Inferior parietal cortex (tissue), 1 donor: ENCODE measurements around the gene FTCD.

Experiments used
- DNase-seq: peaks from one replicate; pipeline ENCODE4 v3.0.0-alpha.2; 2016; ENCODE audit errors: extremely low spot score

The FTCD gene

GRCh38 chr21:46124083-46124925 is 31.1 kb downstream of the FTCD start:
- no peak for DNase-seq

GRCh38 chr21:46122758-46123683 is 32.4 kb downstream of the FTCD start:
- no peak for DNase-seq

- DNase-seq = peak; percentile 8
Measured at GRCh38 chr21:46122237-46122671, 33.1 kb downstream of the FTCD start.

DNA sequence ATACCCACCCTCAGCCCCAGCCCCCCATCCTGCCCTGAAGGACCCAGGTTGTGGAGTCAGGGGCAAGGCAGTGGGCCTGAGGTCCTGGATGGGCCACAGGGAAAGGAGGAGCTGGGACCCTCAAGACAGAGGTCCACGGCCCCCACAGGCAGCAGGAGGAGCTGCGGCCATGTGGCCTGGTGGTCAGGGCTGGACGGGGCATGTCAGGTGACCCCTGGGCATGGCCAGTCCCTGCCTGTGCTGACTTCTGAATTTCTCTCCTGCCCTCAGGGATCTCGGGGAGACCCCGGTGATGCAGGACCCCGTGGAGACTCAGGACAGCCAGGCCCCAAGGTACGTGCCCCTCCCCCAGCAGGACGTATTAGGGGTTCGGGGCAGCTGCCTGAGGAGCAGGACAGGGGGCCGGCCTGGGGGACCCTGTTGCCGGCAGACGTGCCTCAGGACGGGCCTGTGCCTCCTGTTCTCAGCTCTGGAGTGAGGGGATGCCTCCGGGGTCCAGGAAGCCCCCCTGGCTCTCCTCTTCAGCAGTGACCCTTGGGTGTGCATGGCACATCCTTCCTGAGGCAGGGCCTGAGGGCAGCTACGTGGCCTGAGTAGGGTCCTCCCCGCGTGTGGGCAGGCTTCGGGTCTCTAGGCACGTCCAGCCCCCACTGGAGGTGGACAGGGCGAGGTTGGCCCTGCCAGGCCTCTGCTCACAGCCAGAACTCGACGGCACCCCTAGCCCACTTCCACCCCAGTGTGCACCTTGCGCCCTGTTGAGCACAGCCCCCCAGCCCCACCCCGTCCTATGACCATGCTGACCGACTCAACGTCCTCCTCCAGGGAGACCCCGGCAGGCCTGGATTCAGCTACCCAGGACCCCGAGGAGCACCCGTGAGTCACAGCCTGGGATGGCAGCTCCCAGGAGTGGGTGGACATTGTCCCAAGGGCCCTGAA is 33.8 kb downstream of the FTCD start:
- DNase-seq = no peak

GRCh38 chr21:46120301-46121285 is 34.8 kb downstream of the FTCD start:
- DNase-seq = no peak

DNA sequence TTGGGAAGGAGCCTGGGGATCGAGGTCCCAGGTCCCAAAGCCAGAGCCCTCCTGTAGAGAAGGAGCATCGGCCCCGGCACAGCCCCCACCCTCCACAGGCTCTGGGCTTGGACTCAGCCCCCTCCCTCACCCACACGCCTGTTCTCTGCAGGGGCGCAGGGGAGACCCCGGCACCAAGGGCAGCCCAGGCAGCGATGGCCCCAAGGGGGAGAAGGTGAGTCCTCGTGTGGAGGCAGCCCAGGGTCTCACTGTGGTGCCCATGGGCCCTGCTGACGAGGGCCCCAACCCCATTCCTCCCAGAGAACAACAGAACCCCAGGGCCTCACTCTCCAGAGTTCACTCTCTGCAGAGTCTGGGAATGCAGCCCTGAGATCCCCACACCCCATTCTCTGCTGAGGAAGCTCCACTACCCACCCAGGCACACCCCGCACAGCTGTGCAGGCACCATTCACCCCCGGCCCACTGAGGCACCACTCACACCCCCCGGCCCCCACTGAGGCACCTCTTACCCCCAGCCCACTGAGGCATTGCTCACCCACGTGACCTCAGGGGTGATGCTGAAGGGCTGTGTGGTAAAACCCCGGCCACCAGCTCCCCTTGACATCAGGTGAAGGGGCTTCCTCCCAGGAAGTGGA is 35.6 kb downstream of the FTCD start:
- no peak for DNase-seq

GRCh38 chr21:46119144-46119636 is 36.2 kb downstream of the FTCD start:
- DNase-seq = no peak

- DNase-seq = no peak
Measured at GRCh38 chr21:46118316-46119143, 36.8 kb downstream of the FTCD start.

DNA sequence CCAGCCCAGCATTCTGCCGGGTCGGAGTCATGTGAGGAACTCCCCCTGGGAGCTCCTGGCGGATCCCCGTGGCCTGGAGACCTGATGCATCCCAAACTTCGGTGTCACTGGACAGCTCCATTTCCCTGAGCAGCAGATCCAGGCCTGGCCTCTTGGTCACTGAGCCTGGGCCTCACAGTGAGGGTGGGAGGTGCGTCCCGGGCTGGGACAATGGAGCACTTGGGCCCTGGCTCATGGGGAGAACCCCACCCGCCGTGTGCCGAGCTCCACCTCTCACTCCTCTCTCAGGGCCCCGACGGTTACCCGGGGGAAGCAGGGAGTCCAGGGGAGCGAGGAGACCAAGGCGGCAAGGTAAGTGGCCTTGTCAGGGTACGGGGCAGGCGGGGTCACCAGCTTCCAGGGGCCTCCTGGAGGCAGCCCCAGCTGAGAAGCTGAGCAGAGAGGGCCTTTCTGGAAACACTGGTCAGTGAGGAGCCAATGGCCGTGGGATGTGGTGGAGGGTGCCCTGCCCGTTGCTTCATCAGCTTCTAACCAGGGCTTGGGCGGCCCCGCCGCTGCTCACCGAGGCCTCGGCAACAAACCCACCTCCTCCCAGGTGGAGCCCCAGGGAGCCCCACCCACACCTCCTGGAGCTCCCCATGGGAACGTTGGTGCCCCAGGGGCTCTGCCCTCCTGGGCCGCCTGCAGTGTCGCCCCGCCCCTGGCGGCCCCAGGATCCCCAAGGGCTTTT is 37.6 kb downstream of the FTCD start:
- DNase-seq = no peak

DNA sequence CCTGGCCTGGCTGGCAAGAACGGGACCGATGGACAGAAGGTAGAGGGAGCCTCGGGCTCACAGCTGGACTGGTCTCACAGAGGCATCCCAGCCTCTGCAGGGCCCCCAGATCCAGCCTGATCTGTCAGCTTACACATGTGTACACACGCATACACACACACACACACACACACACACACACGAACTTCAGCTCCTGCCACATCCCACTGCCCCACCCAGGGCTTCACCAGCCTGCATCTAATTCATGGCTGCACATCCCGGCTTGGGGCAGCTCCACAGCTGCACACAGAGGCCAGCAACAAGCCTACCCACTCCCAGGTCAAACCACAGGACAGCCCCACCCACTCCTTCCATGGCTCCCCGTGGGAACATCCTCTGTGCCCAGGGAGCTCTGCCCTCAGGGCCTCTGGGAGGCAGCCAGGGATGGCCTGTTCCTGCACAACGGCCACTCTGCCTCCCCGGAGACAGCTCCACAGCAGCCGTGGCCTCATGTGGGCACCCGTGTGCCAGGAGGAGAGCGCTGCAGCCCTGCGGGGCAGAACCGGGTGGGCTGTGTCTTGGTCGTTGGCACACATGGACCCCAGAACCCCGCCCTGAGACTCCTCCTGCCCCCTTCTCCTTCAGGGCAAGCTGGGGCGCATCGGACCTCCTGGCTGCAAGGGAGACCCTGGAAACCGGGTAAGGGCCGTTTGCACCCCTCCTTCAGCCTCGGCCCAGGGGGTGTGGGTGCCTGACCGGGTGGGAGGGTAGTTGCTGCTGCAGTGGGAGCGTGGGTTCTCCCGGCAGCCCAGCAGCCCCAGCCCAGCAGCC is 38.4 kb downstream of the FTCD start:
- no peak for DNase-seq

GRCh38 chr21:46116189-46116775 is 39.1 kb downstream of the FTCD start:
- no peak for DNase-seq

DNA sequence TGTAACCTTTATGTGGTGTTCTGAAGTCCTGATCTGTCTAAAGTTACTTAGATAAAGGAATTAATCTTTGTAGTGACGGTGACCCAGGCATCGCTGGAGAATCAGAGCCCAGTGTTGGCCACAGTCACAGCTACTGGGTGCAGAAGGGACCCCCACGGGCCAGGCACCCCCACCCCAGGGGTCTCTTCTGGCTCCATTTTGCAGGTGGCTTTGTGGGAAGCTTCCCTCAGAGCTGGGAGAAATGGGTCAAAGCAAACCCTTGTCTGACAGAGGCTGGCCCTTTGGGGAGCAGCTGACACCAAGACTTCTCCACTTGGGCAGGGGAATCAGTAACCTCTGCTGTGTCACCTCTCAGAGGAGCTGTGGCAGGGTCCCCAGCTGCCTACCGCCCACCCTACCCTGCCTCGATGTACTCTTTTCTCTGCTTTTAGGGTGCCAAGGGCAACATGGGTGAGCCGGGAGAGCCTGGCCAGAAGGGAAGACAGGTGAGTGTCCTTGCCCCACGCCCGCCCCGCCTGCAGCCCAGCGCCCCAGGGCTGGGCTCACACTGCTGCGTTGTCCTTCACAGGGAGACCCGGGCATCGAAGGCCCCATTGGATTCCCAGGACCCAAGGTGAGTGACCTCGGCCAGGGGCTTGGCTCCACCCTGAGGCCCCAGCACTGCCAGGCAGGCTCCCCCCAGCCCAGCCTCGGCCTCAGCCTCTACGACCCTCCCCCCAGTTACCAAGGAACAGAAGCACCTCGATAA is 39.8 kb downstream of the FTCD start:
- no peak for DNase-seq

- DNase-seq = no peak
Measured at GRCh38 chr21:46114963-46115362, 40.4 kb downstream of the FTCD start.

DNA sequence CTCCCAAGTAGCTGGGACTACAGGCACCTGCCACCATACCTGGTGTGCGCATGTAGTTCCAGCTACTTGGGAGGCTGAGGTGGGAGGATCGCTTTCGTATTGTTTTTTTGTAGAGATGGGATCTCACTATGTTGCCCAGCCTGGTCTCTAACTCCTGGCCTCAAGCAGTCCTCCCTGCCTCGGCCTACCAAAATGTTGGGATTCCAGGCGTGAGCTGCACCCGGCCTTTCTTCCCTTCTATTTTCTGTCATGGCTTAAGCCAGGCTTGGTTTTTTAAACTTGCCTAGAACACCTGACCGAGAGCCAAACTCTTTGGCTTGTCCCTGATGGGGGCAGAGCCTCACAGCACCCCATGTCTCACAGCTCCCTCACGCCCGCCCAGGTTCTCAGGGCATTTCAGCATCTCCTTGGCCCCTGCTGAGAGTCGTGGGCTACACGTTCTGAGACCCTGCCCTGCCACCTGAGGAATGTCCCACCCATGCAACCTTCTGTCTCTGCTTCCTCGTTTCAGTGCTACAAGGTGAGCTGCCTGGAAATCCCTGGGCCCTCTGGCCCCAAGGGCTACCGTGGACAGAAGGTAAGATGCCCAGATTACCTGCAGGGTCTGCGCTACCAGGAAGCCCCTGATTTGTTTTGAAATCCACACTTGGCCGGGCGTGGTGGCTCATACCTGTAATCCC is 41.7 kb downstream of the FTCD start:
- DNase-seq = no peak

GRCh38 chr21:46112725-46113215 is 42.6 kb downstream of the FTCD start:
- DNase-seq = no peak
